Measurements from ENCODE around the gene NFX1. TPM values are rescaled to one million over a fixed set of nuclear protein-coding genes. Genes with fewer than 3 reads are reported as not detected.

The NFX1 gene
- total and polyA plus RNA-seq, 2 donors (not counting 1 experiment from before 2014, with no cell fraction given) = 67.6 to 76.3 TPM

DNA sequence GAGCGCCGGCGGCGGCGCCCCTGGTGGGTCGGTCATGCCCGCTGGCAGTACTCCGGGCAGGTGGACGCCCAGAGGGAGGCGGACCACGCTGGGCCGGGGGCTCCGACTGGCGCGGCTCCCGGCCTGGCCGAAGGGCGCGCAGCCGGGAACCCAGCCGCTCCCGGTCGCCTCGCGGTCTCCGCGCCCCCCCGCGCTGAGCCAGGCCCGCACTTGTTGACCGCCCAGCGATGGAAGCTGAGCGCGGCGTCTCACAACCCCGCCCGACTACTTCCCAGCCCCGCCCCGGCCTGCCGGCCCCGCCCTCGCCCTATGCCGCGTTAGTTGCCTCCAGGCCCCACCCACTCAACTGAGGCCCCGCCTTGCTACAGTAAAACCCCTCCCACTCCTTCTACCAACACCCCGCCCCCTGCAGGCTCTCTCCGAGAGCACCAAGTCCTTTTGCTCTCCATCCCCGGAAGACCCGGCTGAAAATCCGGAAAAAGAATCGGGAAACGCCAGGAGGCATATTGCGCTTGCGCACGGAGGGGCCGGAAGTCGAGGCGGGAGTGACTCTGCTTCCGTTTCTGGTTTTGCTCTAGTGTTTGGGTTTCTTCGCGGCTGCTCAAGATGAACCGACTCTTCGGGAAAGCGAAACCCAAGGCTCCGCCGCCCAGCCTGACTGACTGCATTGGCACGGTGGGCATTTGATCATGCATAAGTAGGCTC, 25.7 kb upstream of the NFX1 start, which contains the start of the genes BAG1 and CHMP5:
BAG1 (minus strand) TSS at position 236 of the 705 bp plus-strand sequence.
CHMP5 (plus strand) TSS at position 577 of the 705 bp plus-strand sequence; CDS start at position 607, 30 bp downstream.
- Histone ChIP-seq H3K9ac (ENCODE audit: low read length) (peak within 1 kb of the TSS; percentile 85), H3K79me2 (ENCODE audit: control insufficient read depth, insufficient read depth, low read length) (peaks cover 39% of the 10 kb centered on the region), H3K4me1 (ENCODE audit: control insufficient read depth in 2 of 2, insufficient read depth in 2 of 2, low read length in 2 of 2) (peaks cover 19 to 23% of the 10 kb centered on the region in 2 donors), H3K36me3 (replicated peaks in 1 of 2; ENCODE audit: control extremely low read depth in 1 of 2, control insufficient read depth in 1 of 2, extremely low read depth in 1 of 2, insufficient read depth in 2 of 2, low read length in 1 of 2) (peaks cover 1 to 45% of the 10 kb centered on the region in 2 experiments), H3K27me3 (replicated peaks in 1 of 4; ENCODE audit: control extremely low read depth in 1 of 4, control insufficient read depth in 3 of 4, insufficient read depth in 4 of 4, low read length in 3 of 4) (no peaks in the 10 kb centered on the region), H2AFZ (ENCODE audit: insufficient read depth, low read depth, low read length, poor library complexity, severe bottlenecking) (peak within 1 kb of the TSS; percentile 86), H3K4me2 (replicated peaks; ENCODE audit: low read depth, low read length, poor library complexity, severe bottlenecking) (peak within 1 kb of the TSS; percentile 89), H3K27ac (ENCODE audit: low read length in 2 of 2) (peak within 1 kb of the TSS; percentile 92 to 96), H3K9me3 (ENCODE audit: control extremely low read depth in 1 of 3, control insufficient read depth in 2 of 3, insufficient read depth in 1 of 3, low read length in 2 of 3) (no peaks in the 10 kb centered on the region), H4K20me1 (ENCODE audit: control insufficient read depth, insufficient read depth, low read length, poor library complexity, severe bottlenecking) (peaks cover 19% of the 10 kb centered on the region), H3K4me3 (ENCODE audit: control extremely low read depth in 1 of 5, extremely low read depth in 1 of 5, insufficient read depth in 1 of 5, low read depth in 2 of 5, low read length in 4 of 5) (peak within 1 kb of the TSS; percentile 89 to 99 (median 97))
- H3K27ac Mint-ChIP-seq = peak within 1 kb of the TSS; percentile 98
- H3K27me3 Mint-ChIP-seq = no peaks in the 10 kb centered on the region
- intact Hi-C loops (cut with micrococcal nuclease) = loop anchor here (1.0 to 10.0 kb wide), 8 partner anchors 26 to 780 kb away; partner anchors contain the start of genes B4GALT1, DNAJA1, NFX1 and NOL6
- TF ChIP-seq CTCF (IDR thresholded peaks at IDR 0.05) (peak; percentile 34), EZH2 (IDR thresholded peaks at IDR 0.05; ENCODE audit: borderline replicate concordance, insufficient read depth, low read depth, low read length, poor library complexity, severe bottlenecking) (no peak)
- DNase-seq (peak; percentile 99), ATAC-seq (ENCODE audit: low read depth) (peak; percentile 97)
- peaks cover 39% of the 10 kb centered on the region for H3K4me1 Mint-ChIP-seq
- under 1% methylated on average over 67 of the region's 67 CpGs for WGBS (ENCODE audit: insufficient coverage)
- CTCF ChIA-PET = interaction anchor here (0.8 to 1.9 kb wide), 6 partner anchors 36 to 184 kb away, joined by 3 to 11 read pairs (median 4); no protein-coding TSS in a partner anchor
- H3K4me3 Mint-ChIP-seq = peak within 1 kb of the TSS; percentile 88
- POLR2A ChIA-PET = interaction anchor here (1.0 to 2.0 kb wide), 5 partner anchors 9 to 239 kb away, joined by 3 to 10 read pairs (median 4); partner anchors contain the start of genes DNAJA1, NFX1 and NOL6
- no peaks in the 10 kb centered on the region for H3K9me3 Mint-ChIP-seq (ENCODE audit: insufficient read depth)
